ENCODE measurements around the gene SCAMP4.
"Not testable (repeated sequence)": the region's sequence is repeated elsewhere in the genome, so short reads cannot be mapped to it uniquely, and the experiment has no call there.

Gene SCAMP4

DNA sequence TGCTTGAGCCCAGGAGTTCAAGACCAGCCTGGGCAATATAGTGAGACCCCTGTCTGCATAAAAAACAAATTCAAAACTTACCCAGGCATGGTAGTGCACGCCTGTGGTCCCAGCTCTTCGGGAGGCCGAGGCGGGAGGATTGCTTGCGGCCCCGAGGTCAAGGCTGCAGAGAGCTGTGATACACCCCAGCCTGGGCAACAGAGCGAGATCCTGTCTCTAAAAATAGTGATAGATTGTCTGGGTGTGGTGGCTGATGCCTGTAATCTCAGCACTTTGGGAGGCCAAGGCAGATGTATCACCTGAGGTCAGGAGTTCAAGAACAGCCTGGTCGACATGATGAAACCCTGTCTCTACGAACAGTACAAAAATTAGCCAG is 37.9 kb upstream of the SCAMP4 start:
- DNase-seq, result no peak

GRCh38 chr19:1868971-1869370 is 36.2 kb upstream of the SCAMP4 start:
- DNase-seq, result no peak

DNA sequence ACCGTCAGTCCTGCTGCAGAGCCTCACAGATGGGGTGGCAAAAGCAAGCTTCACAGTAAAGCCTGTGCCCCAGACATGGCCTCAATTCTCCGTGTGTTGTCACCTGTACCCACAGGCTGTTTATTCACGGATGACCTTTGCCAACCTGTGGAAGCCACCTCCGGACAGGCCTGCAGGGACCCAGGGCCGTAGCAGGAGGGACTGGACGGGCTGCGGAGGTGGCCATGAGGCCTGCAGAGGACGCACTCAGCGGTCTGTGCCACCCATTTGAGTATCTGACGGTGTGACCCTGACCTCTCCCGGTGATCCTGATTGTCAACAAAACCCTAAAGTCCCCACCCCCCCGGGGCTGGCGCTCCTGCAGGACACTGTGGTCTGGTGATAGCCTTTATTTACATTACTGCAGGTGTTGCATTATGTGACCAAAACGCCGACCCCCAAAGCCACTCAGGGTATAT is 34.0 kb upstream of the SCAMP4 start:
- DNase-seq, result no peak

- no peak for DNase-seq
Observed at GRCh38 chr19:1871630-1872029, 33.6 kb upstream of the SCAMP4 start.

- no peak for DNase-seq
Observed at GRCh38 chr19:1872807-1873523, 32.2 kb upstream of the SCAMP4 start.

DNA sequence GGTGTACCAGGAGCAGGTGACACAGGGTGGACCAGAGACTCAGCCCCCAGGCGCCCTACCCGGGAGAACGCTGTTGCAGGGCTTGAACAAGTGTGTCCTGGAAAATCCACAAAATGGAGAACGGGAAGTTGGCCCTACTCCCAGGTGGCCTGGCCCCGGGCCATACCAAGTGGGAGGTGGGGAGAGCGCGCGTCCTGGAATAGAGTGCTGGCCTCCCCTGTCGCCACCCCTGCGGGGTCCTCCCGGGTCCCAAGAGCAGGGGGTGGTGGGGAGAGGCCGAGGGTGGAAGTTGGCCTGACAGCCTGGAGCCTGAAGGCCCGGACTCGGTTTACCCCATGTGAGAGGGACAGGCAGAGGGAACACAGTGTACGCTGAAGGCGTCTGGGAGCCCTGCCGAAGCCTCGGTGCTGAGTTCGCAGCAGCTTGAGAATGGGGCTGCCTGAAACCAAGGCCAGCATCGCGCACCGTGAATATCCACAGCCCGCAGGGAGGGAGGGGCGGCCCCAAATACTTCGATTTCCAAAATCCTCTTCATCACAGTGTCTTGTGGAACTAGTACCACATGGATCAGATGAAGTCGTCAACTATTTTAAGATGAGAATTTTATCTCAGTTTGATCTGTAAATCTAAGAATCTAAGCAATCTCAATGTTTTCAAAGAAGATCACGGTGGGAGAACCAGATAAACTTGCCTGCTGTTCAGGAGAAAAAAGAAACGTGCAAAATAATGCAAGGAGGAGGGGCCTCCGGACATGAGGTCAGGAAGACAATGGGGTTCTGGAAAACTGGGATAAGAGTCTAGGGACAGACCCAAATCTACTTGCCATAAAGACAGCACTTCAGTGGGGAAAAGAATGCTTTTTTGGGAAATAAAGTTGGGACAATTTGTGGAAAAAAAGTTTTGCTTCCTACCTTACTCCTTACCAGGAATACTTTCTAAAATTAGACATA is 31.4 kb upstream of the SCAMP4 start:
- no peak for DNase-seq

DNA sequence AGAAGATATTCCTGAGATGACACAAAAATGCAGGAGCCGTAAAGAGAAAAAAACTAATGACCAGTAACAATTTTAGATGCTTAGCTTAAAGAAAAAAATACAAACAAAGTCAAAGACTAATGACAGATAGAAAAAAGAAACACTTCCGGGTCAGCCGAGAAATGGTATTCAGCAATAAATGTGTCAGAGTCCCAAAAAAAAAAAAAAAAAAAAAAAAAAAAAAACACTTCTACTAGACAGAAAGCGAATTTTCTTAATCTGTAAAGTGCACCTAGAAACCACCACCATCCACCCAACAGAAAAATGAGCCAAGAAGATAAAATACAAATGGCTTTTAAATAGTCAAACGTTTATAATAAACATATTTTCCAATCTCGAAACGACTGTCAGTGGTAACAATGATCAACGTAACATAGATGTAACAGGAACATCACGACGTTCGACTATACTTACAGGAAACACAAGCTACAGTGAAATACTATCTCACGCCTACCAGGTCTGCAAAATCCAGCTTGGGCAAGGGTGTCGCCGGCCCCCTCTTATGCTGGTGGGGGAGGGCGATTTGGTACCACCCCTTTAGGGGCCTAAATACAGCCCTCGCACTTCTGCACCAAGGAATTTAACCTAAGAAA is 30.5 kb upstream of the SCAMP4 start:
- no peak for DNase-seq

- DNase-seq, result not testable (repeated sequence)
Observed at GRCh38 chr19:1875265-1875645, 29.9 kb upstream of the SCAMP4 start.

DNA sequence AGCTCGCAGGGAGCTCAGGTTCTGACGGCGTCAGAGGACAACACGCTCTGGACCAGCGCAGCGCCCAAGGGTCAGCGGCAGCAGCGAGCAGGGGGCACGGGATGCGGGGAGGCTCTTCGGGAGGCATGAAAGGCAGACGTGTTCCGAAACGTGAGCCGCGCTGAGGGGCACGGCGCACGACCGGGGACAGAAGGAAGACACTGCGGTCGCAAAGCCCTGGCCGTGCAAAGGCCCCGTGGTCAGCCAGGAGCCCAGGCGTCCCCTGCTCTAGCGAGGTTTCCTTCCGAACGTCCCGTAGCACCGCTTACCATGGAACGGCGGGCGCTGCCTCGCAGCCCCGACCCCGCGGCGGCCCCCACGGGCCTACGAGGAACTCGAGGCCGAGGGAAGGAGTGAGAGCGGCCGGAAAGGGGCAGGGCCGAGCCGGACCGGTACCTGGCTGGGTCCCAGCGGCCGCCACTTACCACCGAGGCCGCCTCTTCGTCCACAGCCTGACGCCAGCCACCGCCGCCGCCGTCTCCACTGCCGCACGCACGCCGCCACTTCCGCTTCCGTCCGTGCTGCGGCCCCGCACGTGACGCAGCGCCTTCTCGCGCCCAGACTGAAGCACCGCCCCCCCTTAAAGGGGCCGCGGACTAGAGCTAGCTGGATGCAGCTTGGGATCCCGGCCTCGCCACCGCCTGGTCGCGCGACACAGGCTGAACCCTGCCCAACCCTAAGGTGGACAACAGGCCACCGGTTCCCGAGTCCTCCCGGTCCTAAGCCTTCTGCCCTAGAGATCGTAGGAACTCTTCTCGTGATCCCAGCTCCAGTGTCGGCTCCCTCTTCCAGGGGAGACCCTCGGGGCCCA is 29.3 kb upstream of the SCAMP4 start:
- peak; percentile 83 for DNase-seq

DNA sequence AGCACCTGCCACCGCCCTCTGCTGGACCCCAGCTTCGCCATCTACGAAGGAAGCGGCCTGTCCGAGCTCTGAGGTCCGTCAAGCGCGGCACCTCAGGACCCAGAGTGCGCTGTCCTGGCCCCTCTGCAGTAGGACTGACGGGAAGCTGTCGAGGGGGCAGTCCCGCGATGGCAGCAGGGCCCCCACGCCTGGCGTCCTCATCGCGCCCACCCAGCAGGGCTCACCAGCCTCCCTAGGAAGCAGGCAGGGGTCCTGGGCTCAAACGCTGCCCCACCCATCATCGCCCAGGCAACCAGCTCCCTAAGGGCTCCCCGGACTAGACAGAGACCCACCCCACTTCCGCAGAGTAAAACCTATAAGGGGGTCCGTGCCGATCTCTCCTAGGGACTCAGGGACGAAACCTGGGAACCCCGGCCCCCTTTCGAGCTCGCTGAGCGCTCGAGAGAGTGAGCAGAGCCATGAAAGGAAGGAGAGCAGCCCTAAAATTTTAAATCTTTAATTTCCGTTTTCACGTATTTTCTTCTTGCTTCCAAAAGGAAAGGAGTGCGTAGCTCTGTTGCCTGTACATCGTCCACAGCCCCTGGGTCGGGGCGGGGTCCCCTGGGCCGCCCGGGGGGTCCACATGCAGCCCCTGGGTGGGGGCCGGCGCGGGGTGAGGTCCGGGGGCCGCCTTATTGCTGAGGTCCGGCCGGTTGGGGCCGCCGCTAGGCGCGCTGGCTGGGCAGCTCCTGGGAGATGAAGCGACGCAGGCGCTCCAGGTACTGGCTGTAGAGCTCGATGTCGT is 28.5 kb upstream of the SCAMP4 start:
- DNase-seq, result not testable (repeated sequence)

- not testable (repeated sequence) for DNase-seq
Observed at GRCh38 chr19:1877280-1877660, 27.9 kb upstream of the SCAMP4 start.

DNA sequence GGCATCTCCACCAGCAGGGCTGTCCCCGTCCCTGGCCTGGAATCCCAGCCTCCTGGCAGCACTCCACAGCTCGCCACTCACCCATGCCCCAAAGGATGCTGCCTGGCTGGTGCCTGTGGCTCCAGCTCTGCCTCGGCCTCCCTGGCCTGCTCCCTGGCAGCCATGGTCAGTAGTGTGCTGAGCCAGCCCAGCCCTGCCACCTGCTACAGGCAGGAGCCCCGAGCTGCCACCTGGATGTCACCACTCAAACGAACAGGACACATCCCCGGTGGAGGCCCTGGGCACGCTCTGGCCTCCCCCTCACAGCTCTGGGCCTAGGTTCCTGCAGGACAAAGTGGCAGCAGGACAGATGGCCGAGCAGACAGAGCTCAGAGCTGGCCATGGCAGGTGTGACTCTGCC is 26.6 kb upstream of the SCAMP4 start:
- not testable (repeated sequence) for DNase-seq

DNA sequence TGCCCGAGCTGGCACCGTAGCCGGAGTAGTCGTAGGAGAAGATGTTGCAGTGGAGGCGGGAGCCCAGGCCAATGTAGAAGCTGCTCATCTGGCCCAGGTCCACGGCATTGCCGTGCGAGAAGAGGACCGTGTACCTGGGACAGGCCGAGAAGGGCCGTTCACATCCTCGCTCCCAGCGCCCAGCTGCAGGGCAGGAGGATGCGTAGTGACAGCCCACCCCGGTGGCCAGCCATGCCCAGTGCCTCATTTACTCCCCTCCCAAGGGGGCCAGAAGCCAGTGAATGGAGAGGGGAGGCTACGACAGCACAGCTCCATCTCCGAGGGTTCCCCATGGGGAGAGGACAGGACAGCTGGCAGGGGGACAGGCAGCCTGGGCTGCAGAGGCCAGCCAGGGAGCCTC is 25.2 kb upstream of the SCAMP4 start:
- not testable (repeated sequence) for DNase-seq

DNA sequence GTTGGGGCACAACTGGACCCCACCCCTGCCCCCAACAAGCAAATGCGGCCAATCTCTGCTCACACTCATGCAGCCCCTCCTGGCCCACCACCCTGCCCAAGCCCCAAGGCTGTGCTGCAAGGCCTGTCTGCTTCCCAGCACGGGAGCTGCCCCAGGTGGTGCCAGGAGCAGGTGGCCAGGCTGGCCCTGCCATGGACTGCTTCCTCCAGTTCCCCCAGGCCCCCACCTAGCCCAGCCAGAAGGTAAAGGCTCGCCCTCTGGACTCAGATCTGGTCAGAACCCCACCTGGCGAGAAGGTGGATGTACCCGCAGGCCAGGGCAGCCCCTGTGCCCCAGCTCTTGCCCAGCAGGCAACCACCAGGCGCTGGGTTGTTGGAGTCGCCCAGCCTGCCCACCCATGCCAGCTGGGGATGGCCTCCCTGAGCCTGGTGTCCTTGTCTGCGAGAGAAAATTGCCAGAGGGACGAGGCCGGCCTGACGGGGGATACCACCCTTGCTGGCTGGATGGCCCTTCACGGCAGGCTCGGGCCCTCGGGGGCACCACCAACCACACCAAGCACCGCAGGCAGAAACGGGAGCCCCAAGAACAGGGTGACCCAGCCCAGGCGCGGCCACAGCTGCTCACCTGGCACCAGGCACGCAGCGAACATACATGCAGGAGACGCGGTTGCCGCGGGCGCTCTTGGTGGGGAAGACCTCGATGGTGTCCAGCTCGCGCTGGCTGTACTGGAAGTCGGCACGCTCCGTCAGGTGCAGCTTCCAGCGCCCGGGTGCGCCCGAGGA is 24.4 kb upstream of the SCAMP4 start:
- DNase-seq, result no peak

- DNase-seq, result not testable (repeated sequence)
Observed at GRCh38 chr19:1881393-1882088, 23.7 kb upstream of the SCAMP4 start.

GRCh38 chr19:1882089-1882785 is 23.0 kb upstream of the SCAMP4 start:
- DNase-seq, result no peak

- no peak for DNase-seq
Observed at GRCh38 chr19:1882786-1883692, 22.2 kb upstream of the SCAMP4 start.

DNA sequence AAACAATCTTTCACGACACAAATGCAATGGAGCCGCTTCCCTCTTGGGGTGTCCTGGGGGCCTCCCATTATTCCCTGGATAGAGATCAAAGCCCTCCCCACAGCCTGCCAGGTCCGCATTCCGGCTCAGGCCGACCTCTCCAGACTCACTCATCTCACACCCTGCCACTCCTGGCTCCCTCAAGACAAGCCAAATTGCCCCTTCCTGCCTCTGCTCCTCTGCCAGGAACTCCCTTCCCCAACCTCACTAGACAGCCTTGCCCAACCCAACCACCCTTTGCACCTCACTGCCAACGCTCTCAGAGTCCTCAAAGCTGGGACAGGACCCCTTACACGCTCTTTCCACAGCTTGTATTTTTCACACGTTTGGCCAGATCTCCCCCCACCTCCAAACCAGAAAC is 21.4 kb upstream of the SCAMP4 start:
- DNase-seq, result no peak

Measured in activated gamma-delta T cell (primary cell).